ENCODE results near the gene BAIAP3.

DNA sequence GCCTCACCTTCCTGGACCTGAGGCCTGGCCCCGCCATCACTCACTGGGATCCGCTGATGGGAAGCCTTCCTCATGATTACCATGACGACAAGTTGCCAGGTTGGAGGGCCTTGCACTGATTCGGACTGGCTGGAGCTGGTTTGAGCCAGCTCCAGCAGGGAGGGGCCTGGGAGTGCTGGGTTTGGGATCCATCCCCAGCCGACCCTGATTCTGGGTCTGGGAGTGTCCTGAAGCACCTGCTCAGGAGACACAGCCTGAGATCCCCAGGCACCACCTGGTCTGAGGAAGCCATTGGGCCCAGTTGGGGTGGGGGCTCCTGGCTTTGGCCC, 5.9 kb upstream of the BAIAP3 start:
- TF ChIP-seq, protein P1, sequence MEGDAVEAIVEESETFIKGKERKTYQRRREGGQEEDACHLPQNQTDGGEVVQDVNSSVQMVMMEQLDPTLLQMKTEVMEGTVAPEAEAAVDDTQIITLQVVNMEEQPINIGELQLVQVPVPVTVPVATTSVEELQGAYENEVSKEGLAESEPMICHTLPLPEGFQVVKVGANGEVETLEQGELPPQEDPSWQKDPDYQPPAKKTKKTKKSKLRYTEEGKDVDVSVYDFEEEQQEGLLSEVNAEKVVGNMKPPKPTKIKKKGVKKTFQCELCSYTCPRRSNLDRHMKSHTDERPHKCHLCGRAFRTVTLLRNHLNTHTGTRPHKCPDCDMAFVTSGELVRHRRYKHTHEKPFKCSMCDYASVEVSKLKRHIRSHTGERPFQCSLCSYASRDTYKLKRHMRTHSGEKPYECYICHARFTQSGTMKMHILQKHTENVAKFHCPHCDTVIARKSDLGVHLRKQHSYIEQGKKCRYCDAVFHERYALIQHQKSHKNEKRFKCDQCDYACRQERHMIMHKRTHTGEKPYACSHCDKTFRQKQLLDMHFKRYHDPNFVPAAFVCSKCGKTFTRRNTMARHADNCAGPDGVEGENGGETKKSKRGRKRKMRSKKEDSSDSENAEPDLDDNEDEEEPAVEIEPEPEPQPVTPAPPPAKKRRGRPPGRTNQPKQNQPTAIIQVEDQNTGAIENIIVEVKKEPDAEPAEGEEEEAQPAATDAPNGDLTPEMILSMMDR (IDR thresholded peaks at IDR 0.05) = no peak
- no peak for TF ChIP-seq POLR2A (IDR thresholded peaks at IDR 0.05)
